Kidney epithelial cell (primary cell): ENCODE measurements around the gene GALNT17. TPM values are rescaled to one million over a fixed set of nuclear protein-coding genes. Genes with fewer than 3 reads are reported as not detected.
"Not testable (repeated sequence)": the region's sequence is repeated elsewhere in the genome, so short reads cannot be mapped to it uniquely, and the experiment has no call there.

Experiments used
- DNase-seq: peaks from one replicate; pipeline ENCODE4 v3.0.0-alpha.2; 2010; ENCODE audit warnings: low read depth
- H3K27me3 ChIP-seq: 2 replicates; pipeline ENCODE4 v1.6.0; 2011; ENCODE audit warnings: low read length; ENCODE audit not compliant: control insufficient read depth, insufficient read depth
- H3K36me3 ChIP-seq: 2 replicates; pipeline ENCODE4 v1.5.1; 2011; ENCODE audit warnings: low read length; ENCODE audit not compliant: control insufficient read depth, insufficient read depth
- H3K4me3 ChIP-seq: 2 replicates; pipeline ENCODE4 v1.5.1; 2011; ENCODE audit warnings: low read depth, mild to moderate bottlenecking, control low read depth, low read length
- CTCF ChIP-seq: IDR thresholded peaks from 2 replicates; pipeline ENCODE4 v1.5.1; 2011; ENCODE audit warnings: mild to moderate bottlenecking, moderate library complexity, low read length, control low read depth, inconsistent platforms; ENCODE audit not compliant: insufficient read depth, poor library complexity, severe bottlenecking
- total RNA-seq: library from RNA; depleted of rRNA; stranded (reverse); fragments of >200 nt; gene quantifications from 2 replicates; pipeline ENCODE4 v1.2.3, GENCODE V29; 2015

The GALNT17 gene
- total RNA-seq, 1 donor from 2014 or later, result 3.3 TPM

GRCh38 chr7:71626206-71626605 is 494.3 kb downstream of the GALNT17 start:
- H3K4me3 ChIP-seq, result no peak overlapping the region
- TF ChIP-seq CTCF, result no peak
- H3K27me3 ChIP-seq, result no peaks in the 10 kb centered on the region
- no peaks in the 10 kb centered on the region for H3K36me3 ChIP-seq
- DNase-seq, result peak; percentile 53

- no peaks in the 10 kb centered on the region for H3K27me3 ChIP-seq
- H3K36me3 ChIP-seq, result no peaks in the 10 kb centered on the region
- no peak overlapping the region for H3K4me3 ChIP-seq
- no peak for DNase-seq
- TF ChIP-seq CTCF, result no peak
Observed at GRCh38 chr7:71627651-71628050, 495.7 kb downstream of the GALNT17 start.

- no peaks in the 10 kb centered on the region for H3K36me3 ChIP-seq
- no peak for TF ChIP-seq CTCF
- no peaks in the 10 kb centered on the region for H3K27me3 ChIP-seq
- DNase-seq, result no peak
- no peak overlapping the region for H3K4me3 ChIP-seq
Observed at GRCh38 chr7:71630516-71630915, 498.6 kb downstream of the GALNT17 start.

- no peak overlapping the region for H3K4me3 ChIP-seq
- peak; percentile 96 for DNase-seq
- H3K27me3 ChIP-seq, result no peaks in the 10 kb centered on the region
- no peaks in the 10 kb centered on the region for H3K36me3 ChIP-seq
- TF ChIP-seq CTCF, result no peak
Observed at GRCh38 chr7:71633551-71634008, 501.6 kb downstream of the GALNT17 start.

- not testable (repeated sequence) for H3K27me3 ChIP-seq, DNase-seq, H3K4me3 ChIP-seq, H3K36me3 ChIP-seq
Observed at GRCh38 chr7:71635849-71636248, 503.9 kb downstream of the GALNT17 start.

GRCh38 chr7:71636329-71636728 is 504.4 kb downstream of the GALNT17 start:
- no peak overlapping the region for H3K4me3 ChIP-seq
- TF ChIP-seq CTCF, result no peak
- DNase-seq, result no peak
- H3K36me3 ChIP-seq, result no peaks in the 10 kb centered on the region
- H3K27me3 ChIP-seq, result no peaks in the 10 kb centered on the region
